ENCODE data around the gene FYN. TPM values are rescaled to one million over a fixed set of nuclear protein-coding genes. Genes with fewer than 3 reads are reported as not detected.

The FYN gene
- total and polyA plus RNA-seq, 2 of the 8 experiments (the other 6 are each of a cell fraction or from before 2014, with no cell fraction given): 46.8 to 97.2 TPM

- TF ChIP-seq TBP (IDR thresholded peaks at IDR 0.05; ENCODE audit: low read depth, low read length) (no peak), CHD1 (IDR thresholded peaks at IDR 0.05; ENCODE audit: low read depth, low read length) (no peak), BCL11A (IDR thresholded peaks at IDR 0.05; ENCODE audit: low read depth in 2 of 2, low read length in 2 of 2) (no peak), JUN (IDR thresholded peaks at IDR 0.05; ENCODE audit: low read depth, low read length) (no peak)
Measured at GRCh38 chr6:111732390-111732789, 140.9 kb downstream of the FYN start (continued).
